Natural killer cell (primary cell): Measurements from ENCODE around the gene VEZT. TPM values are rescaled to one million over a fixed set of nuclear protein-coding genes. Genes with fewer than 3 reads are reported as not detected.

Experiments
- ATAC-seq, 3 donors: fragments of 150-1000 bp in 2 of 3; fragments of 200-7000 bp in 1 of 3; cut with Tn5 transposase; 1 replicate in 1 of 3; 2 replicates in 2 of 3; pipeline ENCODE4 v1.10.0; 2021; ENCODE audit warnings: mild to moderate bottlenecking in 2 of 3, moderate library complexity in 2 of 3
- DNase-seq, 2 donors: peaks; one replicate each; pipeline versions ENCODE4 v3.0.0 to v3.0.0-alpha.2; 2013 to 2021; ENCODE audit warnings: mixed read lengths in 1 of 2
- H3K27ac ChIP-seq: one replicate; pipeline ENCODE4 v1.5.1; 2013; ENCODE audit warnings: mild to moderate bottlenecking, low read length
- H3K27me3 ChIP-seq: one replicate; pipeline ENCODE4 v1.6.1; 2013; ENCODE audit warnings: low read length; ENCODE audit not compliant: control insufficient read depth, insufficient read depth
- H3K36me3 ChIP-seq: one replicate; pipeline ENCODE4 v1.6.1; 2013; ENCODE audit warnings: low read length; ENCODE audit not compliant: control insufficient read depth, insufficient read depth
- H3K4me1 ChIP-seq: one replicate; pipeline ENCODE4 v1.6.1; 2013; ENCODE audit warnings: low read length; ENCODE audit not compliant: control insufficient read depth, insufficient read depth
- H3K4me3 ChIP-seq: one replicate; pipeline ENCODE4 v1.5.1; 2013; ENCODE audit warnings: low read length
- H3K9me3 ChIP-seq: one replicate; pipeline ENCODE4 v1.6.1; 2013; ENCODE audit warnings: low read length; ENCODE audit not compliant: control insufficient read depth, insufficient read depth
- H3K27ac Mint-ChIP-seq, 2 donors: one replicate each; pipeline ENCODE4 v1.8.0; 2022; ENCODE audit warnings: mild to moderate bottlenecking in 2 of 2, mixed read lengths in 2 of 2, moderate library complexity in 1 of 2
- H3K27me3 Mint-ChIP-seq, 2 donors: one replicate each; pipeline ENCODE4 v1.8.0; 2022; ENCODE audit warnings: low read depth in 2 of 2, mixed read lengths in 2 of 2
- H3K36me3 Mint-ChIP-seq: one replicate; pipeline ENCODE4 v1.8.0; 2022; ENCODE audit warnings: mixed read lengths
- H3K4me1 Mint-ChIP-seq, 2 donors: one replicate each; pipeline ENCODE4 v1.8.0; 2022; ENCODE audit warnings: mixed read lengths in 2 of 2
- H3K4me3 Mint-ChIP-seq: one replicate; pipeline ENCODE4 v1.8.0; 2022; ENCODE audit warnings: mild to moderate bottlenecking, moderate library complexity, mixed read lengths
- H3K9me3 Mint-ChIP-seq, 2 donors: one replicate each; pipeline ENCODE4 v1.8.0; 2022; ENCODE audit warnings: mixed read lengths in 2 of 2
- CTCF ChIP-seq: fragments of 200-600 bp; IDR thresholded peaks from one replicate; pipeline ENCODE4 v1.8.0; 2022; ENCODE audit warnings: antibody characterized with exemption
- WGBS: methylation state at CpG from one replicate; pipeline ENCODE4 v1.1.7; 2013; ENCODE audit warnings: missing lambda C conversion rate; ENCODE audit not compliant: insufficient coverage; 5-methylcytosine and 5-hydroxymethylcytosine counted together
- intact Hi-C: fragments of 100-400 bp; cut with micrococcal nuclease; formaldehyde crosslinking; loops from one replicate; pipeline ENCODE4 v1.14.2; 2022
- total RNA-seq, 4 donors: library from RNA; stranded (reverse); fragments of 120-200 nt in 1 of 4; gene quantifications; one replicate each; pipeline versions ENCODE4 v1.2.3 to v1.2.4, GENCODE V29; 2013 to 2022

The VEZT gene
- total RNA-seq, 3 donors from 2014 or later (not counting 1 experiment from before 2014, with no cell fraction given): 32.7 to 37.0 (median 35.1) TPM

GRCh38 chr12:95204141-95204866 is 13.3 kb upstream of the VEZT start:
- Histone ChIP-seq H3K4me1 (peaks cover 3% of the 10 kb centered on the region), H3K27ac (no peak overlapping the region), H3K36me3 (no peaks in the 10 kb centered on the region), H3K27me3 (no peaks in the 10 kb centered on the region), H3K4me3 (no peak overlapping the region), H3K9me3 (no peaks in the 10 kb centered on the region)
- intact Hi-C loops: no loop called here
- Mint-ChIP-seq H3K27ac (no peak overlapping the region), H3K9me3 (no peaks in the 10 kb centered on the region), H3K4me3 (no peak overlapping the region), H3K27me3 (peaks cover 0 to 8% of the 10 kb centered on the region in 2 donors), H3K4me1 (peaks cover 0 to 4% of the 10 kb centered on the region in 2 donors), H3K36me3 (no peaks in the 10 kb centered on the region)
- no peak for TF ChIP-seq CTCF
- 75% methylated on average over 5 of the region's 11 CpGs for WGBS
- ATAC-seq (no peak), DNase-seq (no peak)

- H3K4me1 Mint-ChIP-seq: peaks cover 0 to 4% of the 10 kb centered on the region in 2 donors
- no peaks in the 10 kb centered on the region for H3K36me3 Mint-ChIP-seq
- ATAC-seq (no peak), DNase-seq (no peak)
- H3K27ac ChIP-seq: no peak overlapping the region
- H3K4me3 ChIP-seq: no peak overlapping the region
- no peaks in the 10 kb centered on the region for H3K9me3 Mint-ChIP-seq
- WGBS: 94% methylated on average over 1 of the region's 2 CpGs
- no peak overlapping the region for H3K27ac Mint-ChIP-seq
- H3K36me3 ChIP-seq: no peaks in the 10 kb centered on the region
- H3K9me3 ChIP-seq: no peaks in the 10 kb centered on the region
- peaks cover 4 to 8% of the 10 kb centered on the region in 2 donors for H3K27me3 Mint-ChIP-seq
- H3K4me1 ChIP-seq: peaks cover 3% of the 10 kb centered on the region
- no peak for TF ChIP-seq CTCF
- H3K4me3 Mint-ChIP-seq: no peak overlapping the region
- no peaks in the 10 kb centered on the region for H3K27me3 ChIP-seq
- intact Hi-C loops: no loop called here
Observed at GRCh38 chr12:95205016-95205624, 12.5 kb upstream of the VEZT start.

- TF ChIP-seq CTCF: no peak
- Histone ChIP-seq H3K9me3 (no peaks in the 10 kb centered on the region), H3K4me1 (peaks cover 3% of the 10 kb centered on the region), H3K27ac (no peak overlapping the region), H3K36me3 (no peaks in the 10 kb centered on the region), H3K4me3 (no peak overlapping the region), H3K27me3 (no peaks in the 10 kb centered on the region)
- Mint-ChIP-seq H3K9me3 (no peaks in the 10 kb centered on the region), H3K36me3 (no peaks in the 10 kb centered on the region), H3K4me1 (peaks cover 0 to 4% of the 10 kb centered on the region in 2 donors), H3K27me3 (peaks cover 8 to 10% of the 10 kb centered on the region in 2 donors), H3K4me3 (no peak overlapping the region), H3K27ac (no peak overlapping the region)
- intact Hi-C loops: no loop called here
- WGBS: 30% methylated on average over 4 of the region's 4 CpGs
- no peak for DNase-seq
- no peak for ATAC-seq
Observed at GRCh38 chr12:95205685-95206084, 11.9 kb upstream of the VEZT start.
